Stomach (tissue), 9 donors: ENCODE measurements around the gene IKBKE. TPM values are rescaled to one million over a fixed set of nuclear protein-coding genes. Genes with fewer than 3 reads are reported as not detected.
"Not testable (repeated sequence)": the region's sequence is repeated elsewhere in the genome, so short reads cannot be mapped to it uniquely, and the experiment has no call there.

Experiments
- DNase-seq, 2 donors: peaks; one replicate each; pipeline versions ENCODE4 v3.0.0 to v3.0.0-alpha.2; 2013 to 2019
- H3K27ac ChIP-seq, 5 donors: fragments of 200-600 bp in 4 of 5; sonication (generic) in 4 of 5; one replicate each; pipeline ENCODE4 v1.5.1; 2013 to 2019; ENCODE audit warnings: mild to moderate bottlenecking in 1 of 5, moderate library complexity in 1 of 5
- H3K27me3 ChIP-seq, 3 donors: fragments of 200-600 bp; sonication (generic); one replicate each; pipeline ENCODE4 v1.5.1; 2017 to 2019; ENCODE audit warnings: mixed run types in 1 of 3
- H3K36me3 ChIP-seq, 4 donors: fragments of 200-600 bp; sonication (generic); 1 replicate in 3 of 4; 2 replicates in 1 of 4; pipeline ENCODE4 v1.5.1; 2016 to 2019
- H3K4me1 ChIP-seq, 4 donors: fragments of 200-600 bp; sonication (generic); one replicate each; pipeline ENCODE4 v1.5.1; 2016 to 2019
- H3K4me3 ChIP-seq, 4 donors: fragments of 200-600 bp; sonication (generic) in 3 of 4; one replicate each; pipeline ENCODE4 v1.5.1; 2016 to 2019; ENCODE audit warnings: mild to moderate bottlenecking in 1 of 4
- H3K9me3 ChIP-seq, 4 donors: fragments of 200-600 bp; sonication (generic); one replicate each; pipeline ENCODE4 v1.5.1; 2016 to 2019
- CTCF ChIP-seq, 7 experiments: fragments of 450-650 bp in 4 of 7; fragments of 200-600 bp in 3 of 7; sonication (generic) in 3 of 7; IDR thresholded peaks; one replicate each; pipeline ENCODE4 v1.5.1; 2016 to 2019; ENCODE audit warnings: antibody characterized with exemption in 7 of 7, control low read depth in 2 of 7, mild to moderate bottlenecking in 1 of 7
- EP300 ChIP-seq: sonication (generic); formaldehyde crosslinking; IDR thresholded peaks from one replicate; pipeline ENCODE4 v1.6.1; 2017; ENCODE audit warnings: antibody characterized with exemption
- POLR2A ChIP-seq, 4 donors: fragments of 450-650 bp; IDR thresholded peaks; one replicate each; pipeline ENCODE4 v1.6.1; 2016; ENCODE audit warnings: antibody characterized with exemption in 4 of 4, control low read depth in 2 of 4, mild to moderate bottlenecking in 1 of 4, moderate library complexity in 1 of 4
- POLR2AphosphoS5 ChIP-seq, 3 donors: sonication (generic); formaldehyde crosslinking; IDR thresholded peaks; one replicate each; pipeline ENCODE4 v1.6.1; 2016; ENCODE audit warnings: antibody characterized with exemption in 3 of 3
- WGBS, 5 donors: extraction: QIAGEN DNeasy Blood & Tissue Kit in 3 of 5; methylation state at CpG; one replicate each; pipeline versions ENCODE4 v1.1.5 to v1.1.7; 2013 to 2018; 5-methylcytosine and 5-hydroxymethylcytosine counted together
- intact Hi-C: fragments of 100-400 bp; cut with DNase I; formaldehyde crosslinking; loops from one replicate; pipeline ENCODE4 v1.15.1; 2023; ENCODE audit warnings: low total_unique reads
- polyA plus RNA-seq, 3 donors: library from polyadenylated mRNA; stranded (reverse); fragments of 200-250 nt; gene quantifications; one replicate each; pipeline ENCODE4 v1.2.3, GENCODE V29; 2013
- total RNA-seq, 5 donors: library from RNA; depleted of rRNA; stranded (reverse); fragments of >200 nt; gene quantifications; one replicate each; pipeline versions ENCODE4 v1.1.0 to v1.2.3, GENCODE V29; 2014 to 2016
- donor health status: healthy with polysubstance abuse.
- donor health status: Bipolar disorder and iron deficiency.
- donor health status: healthy.

IKBKE gene
- total and polyA plus RNA-seq, 8 donors, result 4.9 to 49.6 (median 7.8) TPM

GRCh38 chr1:206480211-206480610 is 9.9 kb downstream of the IKBKE start:
- 85 to 98% (median 93%) methylated on average over 7 to 8 of the region's 8 CpGs for WGBS, 5 donors
- Histone ChIP-seq H3K4me3 (no peak overlapping the region), H3K9me3 (no peaks in the 10 kb centered on the region), H3K36me3 (peaks cover 14 to 90% (median 79%) of the 10 kb centered on the region in 4 donors), H3K4me1 (no peaks in the 10 kb centered on the region), H3K27ac (no peak overlapping the region), H3K27me3 (no peaks in the 10 kb centered on the region)
- TF ChIP-seq POLR2A (IDR thresholded peaks at IDR 0.05), result no peak
- TF ChIP-seq EP300, result no peak
- TF ChIP-seq CTCF (IDR thresholded peaks at IDR 0.05), result no peak
- TF ChIP-seq POLR2AphosphoS5 (IDR thresholded peaks at IDR 0.05), result no peak
- intact Hi-C loops, result no loop called here
- no peak for DNase-seq

GRCh38 chr1:206482611-206483010 is 12.3 kb downstream of the IKBKE start:
- DNase-seq, result no peak
- Histone ChIP-seq H3K36me3 (peaks cover 5 to 91% (median 70%) of the 10 kb centered on the region in 4 donors), H3K27ac (no peak overlapping the region), H3K4me1 (peaks cover 0 to 4% (median 0%) of the 10 kb centered on the region in 4 donors), H3K4me3 (no peak overlapping the region), H3K9me3 (no peaks in the 10 kb centered on the region), H3K27me3 (no peaks in the 10 kb centered on the region)
- WGBS, 5 donors, result 84 to 100% (median 96%) methylated on average over 2 of the region's 2 CpGs
- intact Hi-C loops, result no loop called here
- TF ChIP-seq CTCF (IDR thresholded peaks at IDR 0.05) (no peak), EP300 (no peak), POLR2A (IDR thresholded peaks at IDR 0.05) (no peak), POLR2AphosphoS5 (IDR thresholded peaks at IDR 0.05) (no peak)

- H3K27ac ChIP-seq, intact Hi-C loops, H3K9me3 ChIP-seq, H3K27me3 ChIP-seq, H3K4me1 ChIP-seq, DNase-seq, H3K4me3 ChIP-seq: not testable (repeated sequence)
- 93 to 97% (median 95%) methylated on average over 1 of the region's 1 CpG for WGBS, 5 donors
- peaks cover 12 to 90% (median 63%) of the 10 kb centered on the region in 4 donors for H3K36me3 ChIP-seq
Measured at GRCh38 chr1:206483864-206484263, 13.6 kb downstream of the IKBKE start.

- H3K36me3 ChIP-seq, result peaks cover 12 to 81% (median 60%) of the 10 kb centered on the region in 4 donors
- no peaks in the 10 kb centered on the region for H3K27me3 ChIP-seq
- H3K4me1 ChIP-seq, result peaks cover 0 to 5% (median 2%) of the 10 kb centered on the region in 4 donors
- no peak overlapping the region for H3K4me3 ChIP-seq
- DNase-seq, result no peak
- H3K9me3 ChIP-seq, result no peaks in the 10 kb centered on the region
- TF ChIP-seq CTCF (IDR thresholded peaks at IDR 0.05) (no peak), EP300 (no peak), POLR2A (IDR thresholded peaks at IDR 0.05) (no peak), POLR2AphosphoS5 (IDR thresholded peaks at IDR 0.05) (no peak)
- H3K27ac ChIP-seq, result no peak overlapping the region
- intact Hi-C loops, result no loop called here
- WGBS, 5 donors, result 95 to 98% (median 95%) methylated on average over 7 to 10 of the region's 10 CpGs
Measured at GRCh38 chr1:206484901-206485300, 14.6 kb downstream of the IKBKE start.

GRCh38 chr1:206486995-206487788 is 16.9 kb downstream of the IKBKE start:
- Histone ChIP-seq H3K9me3 (no peaks in the 10 kb centered on the region), H3K4me3 (no peak overlapping the region), H3K4me1 (peaks cover 0 to 12% (median 8%) of the 10 kb centered on the region in 4 donors), H3K27me3 (no peaks in the 10 kb centered on the region), H3K36me3 (peaks cover 12 to 85% (median 63%) of the 10 kb centered on the region in 4 donors), H3K27ac (peak overlapping the region in 1 of 5 donors; percentile 1)
- intact Hi-C loops, result no loop called here
- no peak for DNase-seq
- 56 to 66% (median 62%) methylated on average over 14 to 15 of the region's 15 CpGs for WGBS, 5 donors
- TF ChIP-seq POLR2A (IDR thresholded peaks at IDR 0.05), result no peak
- TF ChIP-seq CTCF (IDR thresholded peaks at IDR 0.05), result no peak
- no peak for TF ChIP-seq POLR2AphosphoS5 (IDR thresholded peaks at IDR 0.05)
- no peak for TF ChIP-seq EP300
